ENCODE measurements around the gene MARK4. TPM values are rescaled to one million over a fixed set of nuclear protein-coding genes. Genes with fewer than 3 reads are reported as not detected.

MARK4 gene
- total RNA-seq, 2 experiments from 2014 or later: 18.1 to 19.8 TPM

- POLR2A ChIA-PET: no interaction called here
- H3K36me3 Mint-ChIP-seq (ENCODE audit: low read depth): peaks cover 20% of the 10 kb centered on the region
- H3K27me3 ChIP-seq (ENCODE audit: control insufficient read depth in 1 of 2, insufficient read depth in 2 of 2, low read length in 2 of 2): no peaks in the 10 kb centered on the region
- H3K4me3 ChIP-seq (ENCODE audit: low read length): no peak overlapping the region
- no peak overlapping the region for H3K27ac Mint-ChIP-seq
- H3K9me3 ChIP-seq (ENCODE audit: control insufficient read depth in 1 of 2, insufficient read depth in 1 of 2, low read length in 2 of 2): peaks cover 0 to 5% of the 10 kb centered on the region in 2 experiments
- no peaks in the 10 kb centered on the region for H3K4me1 Mint-ChIP-seq (ENCODE audit: low read depth)
- no peak overlapping the region for H3K4me3 Mint-ChIP-seq
- DNase-seq (no peak), ATAC-seq (ENCODE audit: poor library complexity) (no peak)
- no peaks in the 10 kb centered on the region for H3K36me3 ChIP-seq (ENCODE audit: insufficient read depth, low read length)
- no peaks in the 10 kb centered on the region for H3K9me3 Mint-ChIP-seq
- CTCF ChIA-PET: no interaction called here
- H3K27me3 Mint-ChIP-seq: no peaks in the 10 kb centered on the region
- no peaks in the 10 kb centered on the region for H3K4me1 ChIP-seq (ENCODE audit: insufficient read depth, low read length)
- H3K27ac ChIP-seq (ENCODE audit: low read depth in 1 of 2, low read length in 2 of 2): no peak overlapping the region
- TF ChIP-seq, protein P1, sequence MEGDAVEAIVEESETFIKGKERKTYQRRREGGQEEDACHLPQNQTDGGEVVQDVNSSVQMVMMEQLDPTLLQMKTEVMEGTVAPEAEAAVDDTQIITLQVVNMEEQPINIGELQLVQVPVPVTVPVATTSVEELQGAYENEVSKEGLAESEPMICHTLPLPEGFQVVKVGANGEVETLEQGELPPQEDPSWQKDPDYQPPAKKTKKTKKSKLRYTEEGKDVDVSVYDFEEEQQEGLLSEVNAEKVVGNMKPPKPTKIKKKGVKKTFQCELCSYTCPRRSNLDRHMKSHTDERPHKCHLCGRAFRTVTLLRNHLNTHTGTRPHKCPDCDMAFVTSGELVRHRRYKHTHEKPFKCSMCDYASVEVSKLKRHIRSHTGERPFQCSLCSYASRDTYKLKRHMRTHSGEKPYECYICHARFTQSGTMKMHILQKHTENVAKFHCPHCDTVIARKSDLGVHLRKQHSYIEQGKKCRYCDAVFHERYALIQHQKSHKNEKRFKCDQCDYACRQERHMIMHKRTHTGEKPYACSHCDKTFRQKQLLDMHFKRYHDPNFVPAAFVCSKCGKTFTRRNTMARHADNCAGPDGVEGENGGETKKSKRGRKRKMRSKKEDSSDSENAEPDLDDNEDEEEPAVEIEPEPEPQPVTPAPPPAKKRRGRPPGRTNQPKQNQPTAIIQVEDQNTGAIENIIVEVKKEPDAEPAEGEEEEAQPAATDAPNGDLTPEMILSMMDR (IDR thresholded peaks at IDR 0.05): no peak
- intact Hi-C loops (cut with DNase I, micrococcal nuclease): no loop called here
These were observed 53.3 kb downstream of the MARK4 start for GRCh38 chr19:45304141-45304926.

DNA sequence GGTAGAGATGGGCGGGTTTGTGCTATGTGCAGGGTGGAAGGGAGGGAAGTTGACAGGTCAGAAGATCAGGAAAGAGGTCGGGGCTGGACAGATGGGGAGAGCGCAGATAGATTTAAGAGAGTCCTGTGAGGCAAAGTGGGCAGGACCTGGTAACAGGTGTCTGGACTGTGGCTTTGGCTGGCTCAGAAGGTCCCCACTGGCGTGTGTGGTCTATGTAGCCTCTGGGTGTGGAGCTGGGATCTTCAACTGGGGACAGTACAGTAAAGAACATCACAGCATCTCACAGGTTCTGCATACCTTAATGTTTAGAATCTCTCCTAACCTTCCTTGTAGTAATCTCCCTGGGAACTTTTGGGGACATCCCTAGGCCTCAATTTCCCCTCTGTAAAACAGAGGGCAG, 53.9 kb downstream of the MARK4 start:
- no peak overlapping the region for H3K27ac ChIP-seq (ENCODE audit: low read depth in 1 of 2, low read length in 2 of 2)
- Mint-ChIP-seq H3K4me1 (ENCODE audit: low read depth) (no peaks in the 10 kb centered on the region), H3K9me3 (no peaks in the 10 kb centered on the region), H3K27me3 (no peaks in the 10 kb centered on the region), H3K27ac (no peak overlapping the region), H3K36me3 (ENCODE audit: low read depth) (peaks cover 14% of the 10 kb centered on the region), H3K4me3 (no peak overlapping the region)
- DNase-seq (no peak), ATAC-seq (ENCODE audit: poor library complexity) (no peak)
- no peaks in the 10 kb centered on the region for H3K4me1 ChIP-seq (ENCODE audit: insufficient read depth, low read length)
- intact Hi-C loops (cut with DNase I, micrococcal nuclease): no loop called here
- H3K36me3 ChIP-seq (ENCODE audit: insufficient read depth, low read length): no peaks in the 10 kb centered on the region
- TF ChIP-seq, protein P1 (IDR thresholded peaks at IDR 0.05): no peak
- POLR2A ChIA-PET: no interaction called here
- CTCF ChIA-PET: no interaction called here
- peaks cover 0 to 5% of the 10 kb centered on the region in 2 experiments for H3K9me3 ChIP-seq (ENCODE audit: control insufficient read depth in 1 of 2, insufficient read depth in 1 of 2, low read length in 2 of 2)
- H3K27me3 ChIP-seq (ENCODE audit: control insufficient read depth in 1 of 2, insufficient read depth in 2 of 2, low read length in 2 of 2): no peaks in the 10 kb centered on the region
- H3K4me3 ChIP-seq (ENCODE audit: low read length): no peak overlapping the region

DNA sequence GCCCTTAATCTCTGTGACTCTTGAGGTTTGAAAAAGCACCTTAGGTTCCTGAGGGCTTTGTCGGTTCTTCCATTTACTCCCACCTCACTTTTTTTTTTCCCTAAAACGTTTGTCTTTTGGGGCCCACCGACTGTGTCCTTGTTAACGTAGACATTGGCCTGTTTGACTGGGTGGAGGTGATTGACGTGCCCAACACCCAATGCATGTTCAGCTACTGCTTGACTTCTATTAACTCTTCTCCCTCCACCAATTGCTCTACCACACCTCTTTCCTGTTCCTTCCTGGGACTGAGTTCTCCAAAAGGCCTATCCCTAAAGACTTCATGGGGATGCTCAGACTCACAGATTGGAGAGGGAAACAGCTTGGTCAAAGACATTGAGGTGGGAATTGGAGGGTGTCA, 54.4 kb downstream of the MARK4 start:
- no peaks in the 10 kb centered on the region for H3K27me3 Mint-ChIP-seq
- H3K4me3 ChIP-seq (ENCODE audit: low read length): no peak overlapping the region
- H3K36me3 ChIP-seq (ENCODE audit: insufficient read depth, low read length): no peaks in the 10 kb centered on the region
- H3K36me3 Mint-ChIP-seq (ENCODE audit: low read depth): peaks cover 11% of the 10 kb centered on the region
- no peaks in the 10 kb centered on the region for H3K27me3 ChIP-seq (ENCODE audit: control insufficient read depth in 1 of 2, insufficient read depth in 2 of 2, low read length in 2 of 2)
- no peak overlapping the region for H3K27ac Mint-ChIP-seq
- H3K9me3 Mint-ChIP-seq: no peaks in the 10 kb centered on the region
- intact Hi-C loops (cut with DNase I, micrococcal nuclease): no loop called here
- ATAC-seq (ENCODE audit: poor library complexity): no peak
- H3K4me1 Mint-ChIP-seq (ENCODE audit: low read depth): no peaks in the 10 kb centered on the region
- ChIA-PET POLR2A (no interaction called here), CTCF (no interaction called here)
- no peak overlapping the region for H3K4me3 Mint-ChIP-seq
- TF ChIP-seq, protein P1 (IDR thresholded peaks at IDR 0.05): no peak
- DNase-seq: no peak
- H3K9me3 ChIP-seq (ENCODE audit: control insufficient read depth in 1 of 2, insufficient read depth in 1 of 2, low read length in 2 of 2): peaks cover 0 to 5% of the 10 kb centered on the region in 2 experiments
- H3K4me1 ChIP-seq (ENCODE audit: insufficient read depth, low read length): no peaks in the 10 kb centered on the region
- H3K27ac ChIP-seq (ENCODE audit: low read depth in 1 of 2, low read length in 2 of 2): no peak overlapping the region

Data from CD4-positive, alpha-beta T cell (primary cell).